HS-27A (cell line): ENCODE data around the gene CTDP1.

ENCODE experiments used
- DNase-seq: peaks from one replicate; pipeline ENCODE4 v3.0.0-alpha.2; 2012; ENCODE audit warnings: low read depth, missing footprints

Gene CTDP1

GRCh38 chr18:79766308-79766707 is 86.7 kb downstream of the CTDP1 start:
- DNase-seq: no peak

GRCh38 chr18:79768745-79769144 is 89.1 kb downstream of the CTDP1 start:
- DNase-seq: no peak

GRCh38 chr18:79769698-79770500 is 90.3 kb downstream of the CTDP1 start:
- DNase-seq: no peak

GRCh38 chr18:79770501-79770815 is 90.9 kb downstream of the CTDP1 start:
- DNase-seq: no peak

GRCh38 chr18:79770826-79771225 is 91.2 kb downstream of the CTDP1 start:
- no peak for DNase-seq

GRCh38 chr18:79771446-79772107 is 92.0 kb downstream of the CTDP1 start:
- no peak for DNase-seq

- no peak for DNase-seq
These were observed 92.7 kb downstream of the CTDP1 start for GRCh38 chr18:79772108-79772864.

GRCh38 chr18:79772865-79773696 is 93.5 kb downstream of the CTDP1 start:
- DNase-seq: no peak

- DNase-seq: no peak
These were observed 94.5 kb downstream of the CTDP1 start for GRCh38 chr18:79774111-79774510.

- no peak for DNase-seq
These were observed 96.0 kb downstream of the CTDP1 start for GRCh38 chr18:79775441-79776221.

- DNase-seq: no peak
These were observed 97.1 kb downstream of the CTDP1 start for GRCh38 chr18:79776674-79777073.

- no peak for DNase-seq
These were observed 98.7 kb downstream of the CTDP1 start for GRCh38 chr18:79778291-79778791.

- DNase-seq: no peak
These were observed 99.6 kb downstream of the CTDP1 start for GRCh38 chr18:79779021-79779699.

- DNase-seq: no peak
These were observed 100.1 kb downstream of the CTDP1 start for GRCh38 chr18:79779700-79780190.

- no peak for DNase-seq
These were observed 100.9 kb downstream of the CTDP1 start for GRCh38 chr18:79780547-79780946.

GRCh38 chr18:79781331-79781941 is 101.8 kb downstream of the CTDP1 start:
- no peak for DNase-seq

- DNase-seq: no peak
These were observed 103.1 kb downstream of the CTDP1 start for GRCh38 chr18:79782566-79783308.

GRCh38 chr18:79784071-79784913 is 104.7 kb downstream of the CTDP1 start:
- no peak for DNase-seq
